GM06990 (cell line): ENCODE data around the gene BBS9.

ENCODE experiments used
- DNase-seq: peaks from one replicate; pipeline ENCODE4 v3.0.0-alpha.2; 2011; ENCODE audit not compliant: insufficient read length; ENCODE audit errors: extremely low read depth
- H3K27me3 ChIP-seq: replicated peaks from 2 replicates; pipeline ENCODE4 v1.6.0; 2011; ENCODE audit warnings: low read length; ENCODE audit not compliant: control insufficient read depth, insufficient read depth
- H3K36me3 ChIP-seq: 2 replicates; pipeline ENCODE4 v1.5.1; 2011; ENCODE audit warnings: low read length; ENCODE audit not compliant: control insufficient read depth, insufficient read depth
- H3K4me3 ChIP-seq: replicated peaks from 2 replicates; pipeline ENCODE4 v1.5.1; 2011; ENCODE audit warnings: low read depth, mild to moderate bottlenecking, control low read depth, low read length
- CTCF ChIP-seq: IDR thresholded peaks from 2 replicates; pipeline ENCODE4 v1.5.1; 2011; ENCODE audit warnings: low read length, control low read depth, mild to moderate bottlenecking, inconsistent platforms; ENCODE audit not compliant: insufficient read depth, poor library complexity, severe bottlenecking

The BBS9 gene

DNA sequence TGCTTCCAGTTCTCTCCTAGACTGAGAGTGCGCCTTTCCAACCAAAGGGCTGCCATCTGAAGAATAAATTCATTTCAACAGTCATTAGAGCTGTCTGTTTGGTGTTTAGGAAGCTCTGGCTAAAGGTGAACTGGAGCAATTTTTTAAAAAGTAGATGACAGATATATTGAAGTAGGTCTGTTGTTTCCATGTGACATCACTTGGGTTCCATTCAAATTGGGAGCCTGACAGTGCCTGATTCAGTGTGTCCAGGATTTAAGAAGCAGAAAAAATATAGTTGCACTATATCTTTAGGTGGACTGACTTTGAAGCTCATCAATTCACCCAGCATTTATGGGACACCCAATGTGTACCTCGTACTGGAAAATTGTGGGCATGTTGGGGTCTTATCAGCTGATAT lies 367.7 kb downstream of the BBS9 start:
- TF ChIP-seq CTCF, result no peak
- no peak for DNase-seq
- Histone ChIP-seq H3K27me3 (no peaks in the 10 kb centered on the region), H3K4me3 (no peak overlapping the region), H3K36me3 (no peaks in the 10 kb centered on the region)

DNA sequence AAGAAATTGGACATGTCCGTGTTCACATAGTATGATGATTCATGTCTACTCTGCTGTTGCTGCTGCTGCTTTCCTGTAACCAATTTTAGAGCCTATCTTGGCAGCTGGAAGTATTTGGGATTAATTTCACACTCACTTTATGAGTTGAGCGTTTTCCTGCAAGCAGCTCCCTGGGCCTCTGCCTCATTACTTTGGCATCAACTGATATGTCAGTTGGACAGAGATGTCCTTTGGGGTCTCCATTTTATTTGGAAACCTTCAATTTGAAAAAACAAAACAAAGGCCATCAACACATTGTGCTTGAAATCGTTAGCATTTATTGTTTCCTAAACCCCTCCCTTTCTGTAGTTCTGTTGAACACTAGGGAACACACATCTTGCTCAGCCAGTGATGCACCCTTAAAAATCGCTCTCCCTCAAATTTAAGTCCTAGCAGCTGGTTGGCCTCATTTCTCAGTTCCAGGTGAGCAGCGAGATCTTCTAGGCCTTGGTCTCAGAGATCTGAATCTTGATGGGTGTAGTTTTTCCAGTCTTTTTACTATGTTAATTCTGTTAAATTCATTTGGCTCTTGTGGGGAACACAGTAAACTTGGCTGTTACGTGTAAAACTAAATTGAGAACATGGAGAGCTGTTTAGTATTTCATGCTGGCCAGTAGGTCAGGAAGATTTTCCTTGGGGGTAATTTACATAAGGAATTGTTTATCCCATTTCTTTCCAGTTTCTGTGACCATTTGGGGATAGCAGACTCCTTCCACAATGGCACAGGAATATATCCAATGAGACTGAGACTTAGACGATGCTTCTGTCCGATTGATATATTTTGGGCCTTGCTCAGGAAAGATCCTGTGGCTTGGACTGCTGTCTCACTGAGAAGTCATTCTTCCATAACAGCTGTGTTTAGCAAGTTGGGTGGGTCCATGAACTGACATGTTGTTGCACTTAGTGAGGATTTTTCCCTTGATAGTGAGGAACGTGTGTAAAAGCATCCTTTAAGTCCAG lies 371.6 kb downstream of the BBS9 start:
- TF ChIP-seq CTCF, result no peak
- Histone ChIP-seq H3K27me3 (no peaks in the 10 kb centered on the region), H3K36me3 (no peaks in the 10 kb centered on the region), H3K4me3 (no peak overlapping the region)
- no peak for DNase-seq

- Histone ChIP-seq H3K36me3 (no peaks in the 10 kb centered on the region), H3K4me3 (no peak overlapping the region), H3K27me3 (no peaks in the 10 kb centered on the region)
- TF ChIP-seq CTCF, result no peak
- no peak for DNase-seq
These were observed 373.6 kb downstream of the BBS9 start for GRCh38 chr7:33503014-33503413.

DNA sequence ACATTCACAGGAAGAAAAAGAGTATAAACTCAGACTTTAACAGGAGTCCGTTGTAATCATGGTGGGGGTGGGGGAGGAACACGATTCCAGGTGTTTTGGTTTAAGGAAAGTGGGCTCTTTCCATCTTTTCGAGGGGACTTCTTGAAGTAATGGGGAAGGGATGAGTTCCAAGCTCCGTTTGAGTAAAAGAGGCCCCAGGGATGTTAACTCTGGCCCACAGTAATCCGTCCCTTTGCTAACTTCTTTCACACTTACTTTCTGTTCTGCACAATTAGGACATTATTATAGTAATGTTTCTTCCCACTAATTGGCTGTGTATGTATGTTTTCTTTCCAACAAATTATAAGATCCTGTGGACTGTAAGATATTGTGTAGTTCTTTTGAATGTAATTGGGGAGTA lies 374.4 kb downstream of the BBS9 start:
- Histone ChIP-seq H3K36me3 (no peaks in the 10 kb centered on the region), H3K27me3 (no peaks in the 10 kb centered on the region), H3K4me3 (no peak overlapping the region)
- DNase-seq, result no peak
- TF ChIP-seq CTCF, result no peak

- no peak for DNase-seq
- no peaks in the 10 kb centered on the region for H3K36me3 ChIP-seq
These were observed 374.9 kb downstream of the BBS9 start for GRCh38 chr7:33504266-33504665.

More at GRCh38 chr7:33504266-33504665, 374.9 kb downstream of the BBS9 start:
- no peak overlapping the region for H3K4me3 ChIP-seq
- no peaks in the 10 kb centered on the region for H3K27me3 ChIP-seq
- TF ChIP-seq CTCF, result no peak
